ENCODE data around the gene CDH23.

GRCh38 chr10:71724539-71724938 is 327.8 kb downstream of the CDH23 start:
- TF ChIP-seq CTCF (IDR thresholded peaks at IDR 0.05): no peak
- TF ChIP-seq ZFX (IDR thresholded peaks at IDR 0.05; ENCODE audit: borderline replicate concordance): no peak

All from 22Rv1 (cell line).